Activated CD4-positive, alpha-beta T cell treated with anti-CD3 and anti-CD28 coated beads for 1 hour (primary cell): ENCODE data around the gene BOLA1.
"Not testable (repeated sequence)": the region's sequence is repeated elsewhere in the genome, so short reads cannot be mapped to it uniquely, and the experiment has no call there.

Experiments
- DNase-seq: peaks from one replicate; pipeline ENCODE4 v3.0.0-alpha.2; 2020

BOLA1 gene

GRCh38 chr1:149933208-149933607 is 33.8 kb downstream of the BOLA1 start:
- no peak for DNase-seq

DNA sequence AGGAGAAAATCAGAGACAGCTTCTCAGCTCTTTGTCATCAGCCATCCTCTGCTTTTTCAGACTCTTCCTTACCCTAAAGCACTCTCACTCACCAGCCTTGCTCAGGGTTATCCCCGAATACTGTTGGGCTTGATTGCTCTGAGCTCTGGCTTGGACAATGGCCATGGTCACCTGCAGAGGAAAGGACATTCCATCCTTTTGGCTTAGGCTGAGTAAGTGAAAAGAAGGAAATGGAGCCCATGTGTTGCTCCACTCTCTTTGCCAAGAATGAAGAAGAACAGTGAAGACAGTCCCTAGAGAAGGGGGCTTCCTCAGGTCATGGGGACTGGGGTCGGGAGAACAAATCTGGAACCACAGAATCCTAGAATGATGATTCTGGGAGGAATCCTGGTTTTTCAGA is 35.0 kb downstream of the BOLA1 start:
- DNase-seq, result no peak

DNA sequence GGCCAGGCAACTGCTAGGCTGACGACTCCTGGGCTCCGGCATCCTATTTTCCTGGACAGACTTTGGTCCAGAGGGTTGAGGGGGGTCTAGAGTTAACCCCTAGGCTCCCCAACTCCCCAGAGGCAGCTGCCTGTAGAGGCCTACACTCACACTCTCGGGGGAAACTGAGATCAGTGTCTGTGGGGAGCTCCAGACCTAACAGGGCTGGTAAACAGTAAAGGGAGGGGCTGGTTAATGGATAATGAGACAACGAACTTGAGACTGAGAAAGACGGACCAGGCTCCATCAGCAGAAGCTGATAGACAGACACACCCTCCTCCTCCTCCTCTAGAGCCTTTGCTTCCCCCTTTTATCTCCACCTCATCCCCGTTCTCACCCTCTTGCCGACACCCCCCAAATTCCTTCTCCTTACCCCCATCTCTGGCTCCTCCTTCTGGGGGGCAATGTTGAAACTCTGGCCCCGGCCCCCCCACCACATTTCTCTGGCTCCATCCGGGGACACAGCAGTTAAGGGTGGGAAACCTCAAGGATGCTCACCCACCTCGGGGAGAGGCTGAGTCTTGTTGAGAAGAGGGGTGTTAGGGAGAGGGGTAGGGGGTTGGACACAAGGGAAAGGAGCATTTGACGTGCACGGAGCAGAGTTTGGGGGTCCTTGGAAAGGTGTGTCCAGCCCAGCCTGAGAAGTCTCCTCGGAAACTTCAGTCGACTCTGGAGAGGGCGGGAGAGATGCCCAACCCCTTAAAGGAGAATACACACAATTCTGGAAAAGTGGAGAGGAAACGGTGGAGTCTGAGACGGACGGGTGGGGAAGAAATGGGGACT is 37.0 kb downstream of the BOLA1 start, which contains the start of gene MTMR11:
TSS of gene MTMR11 (minus strand) at position 710 of the 822 bp plus-strand sequence. CDS start at position 478, 232 bp downstream.
- no peak for DNase-seq

DNA sequence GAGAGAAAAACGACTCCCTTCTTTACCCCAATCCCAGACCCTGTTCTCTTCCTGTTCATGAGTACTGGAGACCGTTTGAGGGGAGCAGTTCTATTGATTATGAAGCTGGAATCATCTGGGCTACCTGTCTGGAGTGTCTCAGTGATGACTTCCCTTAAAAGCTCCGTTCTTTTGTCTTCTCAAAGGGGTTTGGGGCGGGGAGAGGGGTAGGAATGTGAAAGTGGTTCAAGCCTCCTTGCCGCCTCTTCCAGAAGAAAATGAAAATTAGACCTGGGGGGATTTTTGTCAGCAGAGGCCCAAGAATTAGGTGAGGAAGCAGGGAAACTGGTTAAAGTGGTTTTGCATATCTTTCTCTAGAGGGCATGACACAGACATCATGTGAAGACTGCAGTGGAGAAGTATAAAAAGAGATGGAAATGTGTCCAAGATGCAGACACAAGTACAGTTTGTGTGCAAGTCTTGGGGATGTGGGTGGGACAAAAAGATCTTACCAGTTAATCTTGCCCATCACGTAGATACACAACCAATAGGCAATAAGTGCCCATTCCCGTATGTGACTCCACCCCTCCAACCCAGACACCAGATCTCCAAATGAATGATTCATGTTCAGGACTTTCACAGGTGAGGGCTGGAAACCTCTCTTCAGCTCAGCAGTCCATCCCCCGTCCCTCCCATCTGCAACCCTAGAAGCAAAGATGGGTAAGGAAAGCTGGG is 37.8 kb downstream of the BOLA1 start:
- no peak for DNase-seq

DNA sequence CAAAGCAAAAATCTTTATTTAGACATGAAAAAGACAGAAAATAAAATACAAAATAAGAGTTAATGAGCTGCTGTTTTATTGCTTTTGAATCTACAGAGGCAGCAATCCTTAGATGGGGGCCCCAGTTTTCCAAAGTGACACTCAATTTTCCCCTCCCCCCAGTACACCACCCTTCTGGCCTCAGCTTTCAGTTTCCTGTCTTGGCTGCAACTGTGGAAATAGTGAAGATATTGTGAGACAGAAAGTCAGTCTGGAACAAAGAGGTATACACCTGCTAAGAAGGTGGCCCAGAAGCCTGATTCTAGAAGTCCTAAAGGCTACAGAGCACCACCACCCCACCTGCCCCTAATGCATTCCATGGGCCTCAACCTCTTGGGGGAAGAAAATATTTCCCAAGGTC is 38.4 kb downstream of the BOLA1 start:
- DNase-seq, result no peak

GRCh38 chr1:149938668-149939003 is 39.3 kb downstream of the BOLA1 start:
- not testable (repeated sequence) for DNase-seq

DNA sequence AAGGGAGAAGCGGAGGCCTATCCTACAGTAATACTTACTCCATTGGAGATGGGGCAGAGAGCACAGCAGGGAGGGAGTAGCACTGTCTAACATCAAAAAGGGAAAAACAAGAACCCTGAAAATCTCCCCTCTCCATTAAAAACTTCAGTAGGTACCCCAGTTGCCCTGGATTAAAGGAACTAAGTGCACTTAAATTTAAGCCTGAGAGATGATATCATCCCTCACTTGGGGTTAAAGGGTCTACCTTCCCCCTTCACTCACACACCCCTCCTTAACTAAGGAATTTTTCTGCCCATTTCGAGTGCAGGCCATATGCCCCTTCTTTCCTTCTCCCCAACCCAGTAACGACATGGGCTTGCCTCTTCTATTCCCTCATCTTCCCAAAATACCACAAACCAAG is 41.1 kb downstream of the BOLA1 start:
- DNase-seq, result no peak

DNA sequence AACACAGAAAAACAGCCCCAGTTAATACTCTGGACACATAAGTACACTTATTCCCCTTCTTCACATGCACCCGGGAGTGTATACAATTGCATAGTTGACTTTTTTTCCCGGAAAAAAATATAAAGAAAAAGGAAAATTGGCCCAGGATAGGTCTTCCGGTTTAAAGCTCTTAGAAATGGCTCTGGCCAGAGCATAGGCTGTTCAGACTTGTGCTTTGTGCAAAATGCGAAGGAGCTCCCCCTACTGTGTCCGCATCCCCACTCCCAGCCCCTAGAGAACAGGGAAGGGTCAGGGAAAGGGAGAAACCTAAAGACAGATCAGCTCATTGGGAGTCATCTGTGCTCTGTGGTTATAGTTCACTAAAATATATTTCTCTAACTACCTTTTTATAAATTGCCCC is 42.8 kb downstream of the BOLA1 start:
- DNase-seq, result no peak

GRCh38 chr1:149942885-149943284 is 43.5 kb downstream of the BOLA1 start:
- no peak for DNase-seq

GRCh38 chr1:149945206-149945605 is 45.8 kb downstream of the BOLA1 start:
- no peak for DNase-seq

GRCh38 chr1:149949911-149950310 is 50.5 kb downstream of the BOLA1 start:
- DNase-seq, result no peak
